HAP-1 (cell line): ENCODE data around the gene COL23A1.
"Not testable (repeated sequence)": the region's sequence is repeated elsewhere in the genome, so short reads cannot be mapped to it uniquely, and the experiment has no call there.

Experiments
- DNase-seq, 2 experiments: peaks; one replicate each; pipeline ENCODE4 v3.0.0-alpha.2; 2016 to 2020; ENCODE audit warnings: low spot score in 2 of 2
- H3K27me3 ChIP-seq: fragments of 250-450 bp; sonication (Bioruptor Pico); 2 replicates; pipeline ENCODE4 v1.5.1; 2020; ENCODE audit warnings: low read depth, mild to moderate bottlenecking, moderate library complexity
- H3K36me3 ChIP-seq: fragments of 250-450 bp; sonication (Bioruptor Pico); replicated peaks from 2 replicates; pipeline ENCODE4 v1.5.1; 2020; ENCODE audit warnings: mild to moderate bottlenecking
- H3K4me1 ChIP-seq: fragments of 250-450 bp; sonication (Bioruptor Pico); 2 replicates; pipeline ENCODE4 v1.5.1; 2020; ENCODE audit warnings: mild to moderate bottlenecking
- H3K4me3 ChIP-seq: fragments of 250-450 bp; sonication (Bioruptor Pico); 2 replicates; pipeline ENCODE4 v1.5.1; 2020; ENCODE audit warnings: mild to moderate bottlenecking, moderate library complexity
- H3K9me3 ChIP-seq: fragments of 250-450 bp; sonication (Bioruptor Pico); 2 replicates; pipeline ENCODE4 v1.5.1; 2020; ENCODE audit warnings: mild to moderate bottlenecking, moderate library complexity
- in situ Hi-C: fragments of 300-500 bp; cut with MboI; formaldehyde crosslinking; loops from 3 replicates; pipeline ENCODE4 v1.14.3; 2020; ENCODE audit warnings: low sequenced_read_pairs, inconsistent platforms, mixed read lengths

Gene COL23A1

GRCh38 chr5:178259623-178260536, 330.3 kb downstream of the COL23A1 start:
- Histone ChIP-seq H3K36me3 (no peaks in the 10 kb centered on the region), H3K4me1 (no peaks in the 10 kb centered on the region), H3K27me3 (no peaks in the 10 kb centered on the region), H3K9me3 (no peaks in the 10 kb centered on the region), H3K4me3 (no peak overlapping the region)
- in situ Hi-C loops, result no loop called here
- no peak for DNase-seq

GRCh38 chr5:178257650-178258049, 332.5 kb downstream of the COL23A1 start:
- Histone ChIP-seq H3K36me3 (no peaks in the 10 kb centered on the region), H3K4me3 (no peak overlapping the region), H3K9me3 (no peaks in the 10 kb centered on the region), H3K27me3 (no peaks in the 10 kb centered on the region), H3K4me1 (no peaks in the 10 kb centered on the region)
- in situ Hi-C loops, result no loop called here
- no peak for DNase-seq

GRCh38 chr5:178256746-178257145, 333.4 kb downstream of the COL23A1 start:
- in situ Hi-C loops, result no loop called here
- Histone ChIP-seq H3K27me3 (no peaks in the 10 kb centered on the region), H3K36me3 (no peaks in the 10 kb centered on the region), H3K9me3 (no peaks in the 10 kb centered on the region), H3K4me3 (no peak overlapping the region), H3K4me1 (no peaks in the 10 kb centered on the region)
- no peak for DNase-seq

- H3K4me3 ChIP-seq, H3K9me3 ChIP-seq, DNase-seq, H3K36me3 ChIP-seq, H3K4me1 ChIP-seq, in situ Hi-C loops, H3K27me3 ChIP-seq: not testable (repeated sequence)
These were observed 336.6 kb downstream of the COL23A1 start for GRCh38 chr5:178253632-178254031.

- no peaks in the 10 kb centered on the region for H3K27me3 ChIP-seq
- in situ Hi-C loops, result no loop called here
These were observed 337.9 kb downstream of the COL23A1 start for GRCh38 chr5:178252258-178252657.

GRCh38 chr5:178250263-178250662, 339.9 kb downstream of the COL23A1 start:
- in situ Hi-C loops, result no loop called here
- no peaks in the 10 kb centered on the region for H3K36me3 ChIP-seq
- H3K27me3 ChIP-seq, result no peaks in the 10 kb centered on the region
- H3K4me1 ChIP-seq, result no peaks in the 10 kb centered on the region
- DNase-seq, result no peak
- H3K4me3 ChIP-seq, result no peak overlapping the region
- no peaks in the 10 kb centered on the region for H3K9me3 ChIP-seq

More at GRCh38 chr5:178252258-178252657, 337.9 kb downstream of the COL23A1 start:
- no peak for DNase-seq
- Histone ChIP-seq H3K4me3 (no peak overlapping the region), H3K4me1 (no peaks in the 10 kb centered on the region), H3K36me3 (no peaks in the 10 kb centered on the region), H3K9me3 (no peaks in the 10 kb centered on the region)

- H3K36me3 ChIP-seq, result no peaks in the 10 kb centered on the region
- no peaks in the 10 kb centered on the region for H3K4me1 ChIP-seq
- no peaks in the 10 kb centered on the region for H3K27me3 ChIP-seq
- in situ Hi-C loops, result no loop called here
- no peaks in the 10 kb centered on the region for H3K9me3 ChIP-seq
- H3K4me3 ChIP-seq, result no peak overlapping the region
- no peak for DNase-seq
These were observed 340.8 kb downstream of the COL23A1 start for GRCh38 chr5:178249191-178249989.

GRCh38 chr5:178248750-178249149, 341.4 kb downstream of the COL23A1 start:
- Histone ChIP-seq H3K9me3 (no peaks in the 10 kb centered on the region), H3K27me3 (no peaks in the 10 kb centered on the region), H3K4me3 (no peak overlapping the region), H3K36me3 (no peaks in the 10 kb centered on the region), H3K4me1 (no peaks in the 10 kb centered on the region)
- in situ Hi-C loops, result no loop called here
- no peak for DNase-seq

- in situ Hi-C loops, result no loop called here
- Histone ChIP-seq H3K4me1 (no peaks in the 10 kb centered on the region), H3K27me3 (no peaks in the 10 kb centered on the region), H3K36me3 (no peaks in the 10 kb centered on the region), H3K4me3 (no peak overlapping the region), H3K9me3 (no peaks in the 10 kb centered on the region)
- DNase-seq, result no peak
These were observed 342.4 kb downstream of the COL23A1 start for GRCh38 chr5:178247481-178248456.

- Histone ChIP-seq H3K27me3 (no peaks in the 10 kb centered on the region), H3K4me1 (no peaks in the 10 kb centered on the region), H3K36me3 (no peaks in the 10 kb centered on the region), H3K4me3 (no peak overlapping the region), H3K9me3 (no peaks in the 10 kb centered on the region)
- DNase-seq, result no peak
- in situ Hi-C loops, result no loop called here
These were observed 343.4 kb downstream of the COL23A1 start for GRCh38 chr5:178246624-178247279.

GRCh38 chr5:178245389-178245788, 344.8 kb downstream of the COL23A1 start:
- DNase-seq, result no peak
- in situ Hi-C loops, result no loop called here
- no peaks in the 10 kb centered on the region for H3K4me1 ChIP-seq
- H3K27me3 ChIP-seq, result no peaks in the 10 kb centered on the region
- H3K9me3 ChIP-seq, result no peaks in the 10 kb centered on the region
- no peak overlapping the region for H3K4me3 ChIP-seq
- no peaks in the 10 kb centered on the region for H3K36me3 ChIP-seq

GRCh38 chr5:178244576-178244975, 345.6 kb downstream of the COL23A1 start:
- Histone ChIP-seq H3K9me3 (no peaks in the 10 kb centered on the region), H3K36me3 (no peaks in the 10 kb centered on the region), H3K27me3 (no peaks in the 10 kb centered on the region), H3K4me1 (no peaks in the 10 kb centered on the region), H3K4me3 (no peak overlapping the region)
- DNase-seq, result no peak
- in situ Hi-C loops, result no loop called here

- H3K4me1 ChIP-seq, result no peaks in the 10 kb centered on the region
These were observed 347.8 kb downstream of the COL23A1 start for GRCh38 chr5:178242416-178242815.

More at GRCh38 chr5:178242416-178242815, 347.8 kb downstream of the COL23A1 start:
- H3K9me3 ChIP-seq, result no peaks in the 10 kb centered on the region
- DNase-seq, result no peak
- no peaks in the 10 kb centered on the region for H3K36me3 ChIP-seq
- H3K4me3 ChIP-seq, result no peak overlapping the region
- in situ Hi-C loops, result no loop called here
- no peaks in the 10 kb centered on the region for H3K27me3 ChIP-seq
